Nephron (organoid): Measurements from ENCODE around the gene CCSER1.

ENCODE experiments used
- H3K27ac Mint-ChIP-seq, 3 experiments: 2 replicates each; pipeline ENCODE4 v1.8.0; 2020; ENCODE audit warnings: mixed read lengths in 3 of 3, mild to moderate bottlenecking in 2 of 3, moderate library complexity in 1 of 3
- H3K27me3 Mint-ChIP-seq: 2 replicates; pipeline ENCODE4 v1.8.0; 2021; ENCODE audit warnings: low read depth, mild to moderate bottlenecking, moderate library complexity, mixed read lengths
- H3K36me3 Mint-ChIP-seq: 2 replicates; pipeline ENCODE4 v1.8.0; 2020; ENCODE audit warnings: low read depth, mixed read lengths
- H3K4me1 Mint-ChIP-seq: 2 replicates; pipeline ENCODE4 v1.8.0; 2020; ENCODE audit warnings: mixed read lengths
- H3K4me3 Mint-ChIP-seq, 3 experiments: 2 replicates each; pipeline ENCODE4 v1.8.0; 2020; ENCODE audit warnings: mild to moderate bottlenecking in 3 of 3, mixed read lengths in 3 of 3, moderate library complexity in 2 of 3
- H3K9me3 Mint-ChIP-seq: 2 replicates; pipeline ENCODE4 v1.8.0; 2020; ENCODE audit warnings: mixed read lengths
- CTCF ChIP-seq, 3 experiments: fragments of 200-600 bp; sonication (generic); IDR thresholded peaks; one replicate each; pipeline ENCODE4 v1.5.0; 2021; ENCODE audit warnings: antibody characterized with exemption in 3 of 3; ENCODE audit not compliant: unreplicated experiment in 3 of 3

Gene CCSER1

GRCh38 chr4:90757534-90758060, 630.4 kb downstream of the CCSER1 start:
- Mint-ChIP-seq H3K27me3 (no peaks in the 10 kb centered on the region), H3K27ac (no peak overlapping the region)
- no peak for TF ChIP-seq CTCF (IDR thresholded peaks at IDR 0.05; ENCODE audit: unreplicated experiment in 3 of 3)

DNA sequence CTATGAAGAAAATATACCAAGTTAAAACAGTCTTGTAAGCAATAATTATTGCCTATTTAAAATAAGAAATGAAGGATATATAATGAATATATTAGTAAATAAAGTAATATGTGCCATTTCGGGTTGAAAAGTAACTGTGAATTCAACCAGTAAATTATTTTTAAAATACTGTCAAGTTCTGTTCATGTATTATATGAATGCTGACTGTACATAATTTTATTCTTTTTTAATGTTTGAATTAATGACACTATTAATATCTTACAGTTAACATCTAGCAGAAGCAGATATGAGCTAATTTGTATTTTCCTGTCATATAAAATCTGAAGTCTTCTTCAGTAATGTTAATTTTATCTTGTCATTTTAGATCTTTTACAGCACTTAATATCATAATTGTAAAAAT, 632.9 kb downstream of the CCSER1 start:
- Mint-ChIP-seq H3K4me3 (no peak overlapping the region), H3K36me3 (no peaks in the 10 kb centered on the region), H3K27me3 (no peaks in the 10 kb centered on the region), H3K4me1 (no peaks in the 10 kb centered on the region), H3K27ac (no peak overlapping the region), H3K9me3 (no peaks in the 10 kb centered on the region)
- TF ChIP-seq CTCF (IDR thresholded peaks at IDR 0.05; ENCODE audit: unreplicated experiment in 3 of 3), result no peak

More at GRCh38 chr4:90757534-90758060, 630.4 kb downstream of the CCSER1 start:
- no peaks in the 10 kb centered on the region for H3K4me1 Mint-ChIP-seq
- no peaks in the 10 kb centered on the region for H3K9me3 Mint-ChIP-seq
- no peaks in the 10 kb centered on the region for H3K36me3 Mint-ChIP-seq
- H3K4me3 Mint-ChIP-seq, result no peak overlapping the region

DNA sequence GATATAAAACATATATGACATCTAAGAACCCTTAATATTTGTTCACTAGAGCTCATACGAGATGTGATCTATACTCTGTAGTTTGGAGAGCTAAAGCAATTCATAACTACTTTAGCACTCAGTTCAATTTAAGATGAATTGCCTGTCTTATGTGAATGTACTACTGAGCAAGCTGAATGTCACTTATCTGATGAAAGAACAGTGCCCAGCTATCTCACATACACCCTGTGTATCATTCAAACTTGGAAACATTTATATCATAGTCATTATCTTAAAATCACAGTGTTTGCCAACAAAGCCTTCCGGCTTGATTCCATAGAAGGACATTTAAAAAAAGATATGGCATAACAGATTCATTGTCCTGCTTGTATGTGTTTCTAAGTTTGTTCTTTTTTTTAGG, 639.6 kb downstream of the CCSER1 start:
- Mint-ChIP-seq H3K36me3 (no peaks in the 10 kb centered on the region), H3K4me1 (no peaks in the 10 kb centered on the region), H3K27ac (no peak overlapping the region), H3K4me3 (no peak overlapping the region), H3K9me3 (no peaks in the 10 kb centered on the region), H3K27me3 (no peaks in the 10 kb centered on the region)
- no peak for TF ChIP-seq CTCF (IDR thresholded peaks at IDR 0.05; ENCODE audit: unreplicated experiment in 3 of 3)

- Mint-ChIP-seq H3K9me3 (no peaks in the 10 kb centered on the region), H3K4me1 (no peaks in the 10 kb centered on the region), H3K27ac (no peak overlapping the region), H3K4me3 (no peak overlapping the region), H3K27me3 (no peaks in the 10 kb centered on the region), H3K36me3 (no peaks in the 10 kb centered on the region)
- no peak for TF ChIP-seq CTCF (IDR thresholded peaks at IDR 0.05; ENCODE audit: unreplicated experiment in 3 of 3)
These were observed 642.1 kb downstream of the CCSER1 start for GRCh38 chr4:90769251-90769650.

GRCh38 chr4:90780193-90780592, 653.0 kb downstream of the CCSER1 start:
- Mint-ChIP-seq H3K27ac (no peak overlapping the region), H3K27me3 (no peaks in the 10 kb centered on the region), H3K4me3 (no peak overlapping the region), H3K36me3 (no peaks in the 10 kb centered on the region), H3K9me3 (no peaks in the 10 kb centered on the region), H3K4me1 (peaks cover 4% of the 10 kb centered on the region)
- no peak for TF ChIP-seq CTCF (IDR thresholded peaks at IDR 0.05; ENCODE audit: unreplicated experiment in 3 of 3)

- Mint-ChIP-seq H3K4me1 (no peaks in the 10 kb centered on the region), H3K4me3 (no peak overlapping the region), H3K36me3 (no peaks in the 10 kb centered on the region), H3K27me3 (no peaks in the 10 kb centered on the region), H3K9me3 (no peaks in the 10 kb centered on the region), H3K27ac (no peak overlapping the region)
- TF ChIP-seq CTCF (IDR thresholded peaks at IDR 0.05; ENCODE audit: unreplicated experiment in 3 of 3), result no peak
These were observed 659.4 kb downstream of the CCSER1 start for GRCh38 chr4:90786602-90787001.
